HepG2 (cell line): Measurements from ENCODE around the gene WBP2NL. TPM values are rescaled to one million over a fixed set of nuclear protein-coding genes. Genes with fewer than 3 reads are reported as not detected.

Source experiments
- ATAC-seq: fragments of 200-7000 bp; cut with Tn5 transposase; 3 replicates; pipeline ENCODE4 v1.9.1; 2020; ENCODE audit warnings: mild to moderate bottlenecking, moderate library complexity
- BruUV-seq: library from RNA; stranded (reverse); fragments of 400-500 nt; replicated peaks from 2 replicates; lab custom pipeline; 2021; lab: Mats Ljungman, UMichigan
- CTCF ChIA-PET: fragments of 300-600 bp; formaldehyde crosslinking; extraction: SDS; loops from one replicate; lab custom pipeline; 2021; ENCODE audit warnings: low total read pairs, inconsistent platforms, low intra/inter-chr PET ratio; lab: Yijun Ruan, JAX
- POLR2A ChIA-PET: fragments of 350-600 bp; sonication (Branson Sonifier 250); formaldehyde crosslinking; loops from one replicate; lab custom pipeline; 2020; ENCODE audit warnings: antibody characterized with exemption, inconsistent platforms; lab: Yijun Ruan, JAX
- DNase-seq: peaks from one replicate; pipeline ENCODE4 v3.0.0-alpha.2; 2015; ENCODE audit warnings: low spot score
- FAIRE-seq: peaks from 3 replicates; lab custom pipeline; 2011; peaks lifted over from hg19 to GRCh38; lab: Jason Lieb, UNC
- H2AFZ ChIP-seq: one replicate; pipeline ENCODE4 v1.6.1; 2011; ENCODE audit warnings: low read length, inconsistent platforms
- H3K27ac ChIP-seq: fragments of 300-600 bp; 3 replicates; pipeline ENCODE4 v1.8.0; 2011; ENCODE audit warnings: mixed run types, mild to moderate bottlenecking, mixed read lengths, low read length, inconsistent platforms; ENCODE audit not compliant: insufficient read depth; ENCODE audit errors: extremely low read length
- H3K27me3 ChIP-seq, 2 experiments: fragments of 200-600 bp in 1 of 2; 2 replicates in 1 of 2; 3 replicates in 1 of 2; pipeline versions ENCODE4 v1.6.0 to v1.8.0; 2011; ENCODE audit warnings: low read length in 2 of 2, mild to moderate bottlenecking in 2 of 2, moderate library complexity in 2 of 2, inconsistent platforms in 1 of 2; ENCODE audit not compliant: insufficient read depth in 2 of 2, control insufficient read depth in 1 of 2
- H3K36me3 ChIP-seq, 2 experiments: fragments of 200-600 bp in 1 of 2; replicated peaks in 1 of 2; 2 replicates in 1 of 2; 3 replicates in 1 of 2; pipeline versions ENCODE4 v1.5.1 to v1.8.0; 2011; ENCODE audit warnings: low read length in 2 of 2, inconsistent platforms in 1 of 2; ENCODE audit not compliant: insufficient read depth in 2 of 2, control insufficient read depth in 1 of 2
- H3K4me1 ChIP-seq: 2 replicates; pipeline ENCODE4 v1.5.1; 2012; ENCODE audit warnings: low read length, inconsistent platforms; ENCODE audit not compliant: insufficient read depth
- H3K4me2 ChIP-seq: 2 replicates; pipeline ENCODE4 v1.6.0; 2011; ENCODE audit warnings: low read depth, low read length, inconsistent platforms
- H3K4me3 ChIP-seq, 3 experiments: fragments of 200-600 bp in 1 of 3; sonication (generic), shearing (Covaris generic) in 1 of 3; replicated peaks in 1 of 3; 2 replicates each; pipeline ENCODE4 v1.5.1; 2011 to 2016; ENCODE audit warnings: low read length in 3 of 3, inconsistent platforms in 2 of 3, low read depth in 2 of 3, mild to moderate bottlenecking in 2 of 3, control low read depth in 1 of 3, mixed read lengths in 1 of 3; ENCODE audit not compliant: insufficient read depth in 1 of 3
- H3K79me2 ChIP-seq: one replicate; pipeline ENCODE4 v1.6.1; 2011; ENCODE audit warnings: low read length, inconsistent platforms; ENCODE audit not compliant: insufficient read depth
- H3K9ac ChIP-seq: 2 replicates; pipeline ENCODE4 v1.6.0; 2011; ENCODE audit warnings: mild to moderate bottlenecking, low read depth, low read length, inconsistent platforms; ENCODE audit not compliant: insufficient read depth
- H3K9me3 ChIP-seq: 2 replicates; pipeline ENCODE4 v1.5.1; 2012; ENCODE audit warnings: mild to moderate bottlenecking, low read length
- H4K20me1 ChIP-seq: 2 replicates; pipeline ENCODE4 v1.6.0; 2011; ENCODE audit warnings: inconsistent platforms, mild to moderate bottlenecking, low read length, moderate library complexity; ENCODE audit not compliant: insufficient read depth
- ELF3 ChIP-seq: IDR thresholded peaks from 2 replicates; pipeline ENCODE4 v1.6.1; 2016; ENCODE audit warnings: missing genetic modification reagents, missing compliant biosample characterization
- HIC2 ChIP-seq: sonication (generic); formaldehyde crosslinking; IDR thresholded peaks from 2 replicates; pipeline ENCODE4 v1.9.0; 2022; ENCODE audit warnings: low read depth, missing genetic modification reagents
- HNF1A ChIP-seq, 2 experiments: sonication (generic) in 1 of 2; formaldehyde crosslinking in 1 of 2; IDR thresholded peaks; 2 replicates each; pipeline versions ENCODE4 v1.4.0 to v1.6.1; 2016 to 2020; ENCODE audit warnings: borderline replicate concordance in 1 of 2, low read depth in 1 of 2, mild to moderate bottlenecking in 1 of 2, missing genetic modification reagents in 1 of 2
- TIGD3 ChIP-seq: sonication (generic); formaldehyde crosslinking; IDR thresholded peaks from 2 replicates; pipeline ENCODE4 v1.5.1; 2020; ENCODE audit warnings: mild to moderate bottlenecking, missing genetic modification reagents, borderline replicate concordance
- ZNF207 ChIP-seq: fragments of 450-650 bp; IDR thresholded peaks from 2 replicates; pipeline ENCODE4 v1.6.1; 2016; ENCODE audit warnings: antibody characterized with exemption, borderline replicate concordance
- ZNF431 ChIP-seq: sonication (generic); formaldehyde crosslinking; IDR thresholded peaks from 2 replicates; pipeline ENCODE4 v1.9.0; 2022; ENCODE audit warnings: missing genetic modification reagents, low read depth, mild to moderate bottlenecking, borderline replicate concordance
- ZNF513 ChIP-seq: sonication (generic); formaldehyde crosslinking; conservative IDR thresholded peaks from 2 replicates; pipeline ENCODE4 v1.5.0; 2020; ENCODE audit warnings: missing genetic modification reagents
- ZNF772 ChIP-seq: sonication (generic); formaldehyde crosslinking; IDR thresholded peaks from 2 replicates; pipeline ENCODE4 v1.5.0; 2020; ENCODE audit warnings: mild to moderate bottlenecking, missing genetic modification reagents
- WGBS: methylation state at CpG from one replicate; pipeline ENCODE4 v1.1.6; 2017; ENCODE audit warnings: low lambda C conversion rate; 5-methylcytosine and 5-hydroxymethylcytosine counted together
- in situ Hi-C: cut with HindIII; loops from 2 replicates; pipeline ENCODE4 v1.10.0; 2017; ENCODE audit warnings: low pct_unique_long_range_greater_than_20kb; ENCODE audit not compliant: extremely low pct_ligation_motif_present
- intact Hi-C: fragments of 100-400 bp; cut with micrococcal nuclease; formaldehyde crosslinking; loops from one replicate; pipeline ENCODE4 v1.10.0; 2022; ENCODE audit not compliant: unreplicated experiment
- polyA plus RNA-seq, 8 experiments: library from polyadenylated mRNA; depleted of rRNA in 3 of 8; stranded (reverse) in 7 of 8; unstranded in 1 of 8; fragments of >200 nt; fragmentation: Illumina TruSeq in 4 of 8; extraction: Trizol in 4 of 8; gene quantifications; 2 replicates each; pipeline versions ENCODE4 v1.2.1 to v1.2.3, GENCODE V29; 2011 to 2016; ENCODE audit warnings: low read depth in 4 of 8, missing spikeins in 1 of 8, mixed read lengths in 1 of 8; ENCODE audit not compliant: insufficient read depth in 1 of 8
- total RNA-seq, 5 experiments: library from RNA; depleted of rRNA; stranded (reverse); fragments of >200 nt; fragmentation: Illumina TruSeq; extraction: Trizol; gene quantifications; 2 replicates each; pipeline ENCODE4 v1.2.3, GENCODE V29; 2016; ENCODE audit warnings: low read depth in 1 of 5

Gene WBP2NL
- total and polyA plus RNA-seq, 2 of the 13 experiments (the other 11 are each of a cell fraction or from before 2014, with no cell fraction given): not detected

- TF ChIP-seq ZNF513 (CRISPR knock-in tag): no peak
These were observed 34.9 kb downstream of the WBP2NL start (continued) for GRCh38 chr22:42033263-42034181.

GRCh38 chr22:42035256-42035655 is 36.7 kb downstream of the WBP2NL start:
- H2AFZ ChIP-seq: no peak overlapping the region
- no peak overlapping the region for H3K27ac ChIP-seq
- peaks cover 10% of the 10 kb centered on the region; the same call in 1 of the 2 replicates for H3K4me1 ChIP-seq
- no peak overlapping the region for H3K9ac ChIP-seq
- peaks cover 7% of the 10 kb centered on the region; the same call in 1 of the 2 replicates for H3K9me3 ChIP-seq
- BruUV-seq: no TSS peak
- no peaks in the 10 kb centered on the region for H3K79me2 ChIP-seq
- no peak overlapping the region for H3K4me2 ChIP-seq
- intact Hi-C loops: no loop called here
- H3K4me3 ChIP-seq: no peak overlapping the region
- H3K36me3 ChIP-seq: no peaks in the 10 kb centered on the region
- ATAC-seq: no peak
- 42% methylated on average over 3 of the region's 8 CpGs for WGBS
- in situ Hi-C loops: no loop called here
- no peaks in the 10 kb centered on the region for H3K27me3 ChIP-seq
- no peak for DNase-seq
- POLR2A ChIA-PET: no interaction called here
- no peak for FAIRE-seq
- CTCF ChIA-PET: no interaction called here
- H4K20me1 ChIP-seq: no peaks in the 10 kb centered on the region
- no peak for TF ChIP-seq ELF3 (CRISPR knock-in tag)
- no peak for TF ChIP-seq ZNF772 (CRISPR knock-in tag)
- no peak for TF ChIP-seq HNF1A (IDR thresholded peaks at IDR 0.05; ENCODE audit: low read depth)
- TF ChIP-seq HNF1A (CRISPR knock-in tag; IDR thresholded peaks at IDR 0.05; ENCODE audit: borderline replicate concordance): no peak
- TF ChIP-seq ZNF431: no peak
- TF ChIP-seq ZNF207: no peak
- TF ChIP-seq HIC2 (CRISPR knock-in tag): no peak
- no peak for TF ChIP-seq TIGD3 (CRISPR knock-in tag)
